ENCODE data around the gene MAP2.
A peak's percentile ranks its signal among the peaks of the same experiment; 100 is the strongest.

MAP2 gene

DNA sequence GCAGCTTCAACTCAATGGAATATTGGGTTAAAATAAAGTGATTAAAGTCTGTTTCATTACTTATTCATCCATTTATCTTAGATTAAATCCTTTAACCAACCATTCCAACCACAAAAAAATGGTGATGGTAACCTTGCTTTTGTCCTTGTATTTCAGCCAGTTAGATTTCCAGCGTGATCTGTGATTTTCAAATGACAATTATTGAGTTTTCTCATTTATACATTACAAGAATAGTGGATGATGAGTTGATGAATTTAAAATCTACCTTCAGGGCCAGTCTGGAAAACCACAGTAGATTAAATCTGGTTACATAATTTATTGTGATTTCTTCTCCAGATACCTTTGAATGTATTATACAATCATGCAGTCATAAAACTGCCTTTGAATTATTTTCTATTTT is 318.1 kb downstream of the MAP2 start:
- no peak for DNase-seq

DNA sequence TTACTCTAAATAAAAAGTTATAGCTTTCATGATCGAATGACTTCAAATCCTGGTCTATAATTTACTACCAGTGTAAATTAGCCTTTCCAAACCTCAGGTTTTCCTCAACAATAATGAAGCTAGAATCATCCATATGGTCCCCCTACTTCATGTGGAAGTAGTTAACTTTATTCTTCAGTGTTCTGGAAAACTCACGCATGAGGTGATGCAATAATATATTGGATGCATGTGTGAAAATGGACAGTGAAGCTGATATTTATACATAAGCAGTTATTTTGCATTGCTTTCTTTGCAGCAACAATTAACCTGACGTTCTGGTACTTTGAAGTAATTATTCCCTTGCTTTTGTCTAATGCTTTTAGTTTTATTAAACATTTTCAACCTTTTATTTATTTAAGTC is 329.2 kb downstream of the MAP2 start:
- no peak for DNase-seq

DNA sequence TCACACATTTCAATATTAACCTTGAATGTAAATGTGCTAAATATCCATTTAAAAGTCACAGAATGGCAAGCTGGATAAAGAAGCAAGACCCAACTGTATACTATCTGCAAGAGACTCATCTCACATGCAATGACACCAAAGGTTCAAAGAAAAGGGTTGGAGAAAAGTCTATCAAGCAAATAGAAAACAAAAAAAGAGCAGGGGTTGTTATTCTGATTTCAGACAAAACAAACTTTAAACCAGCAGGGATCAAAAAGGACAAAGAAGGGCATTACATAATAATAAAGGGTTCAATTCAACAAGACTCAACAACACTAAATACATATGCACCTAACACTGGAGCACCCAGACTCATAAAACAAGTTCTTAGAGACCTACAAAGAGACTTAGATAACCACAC is 333.3 kb downstream of the MAP2 start:
- no peak for DNase-seq

DNA sequence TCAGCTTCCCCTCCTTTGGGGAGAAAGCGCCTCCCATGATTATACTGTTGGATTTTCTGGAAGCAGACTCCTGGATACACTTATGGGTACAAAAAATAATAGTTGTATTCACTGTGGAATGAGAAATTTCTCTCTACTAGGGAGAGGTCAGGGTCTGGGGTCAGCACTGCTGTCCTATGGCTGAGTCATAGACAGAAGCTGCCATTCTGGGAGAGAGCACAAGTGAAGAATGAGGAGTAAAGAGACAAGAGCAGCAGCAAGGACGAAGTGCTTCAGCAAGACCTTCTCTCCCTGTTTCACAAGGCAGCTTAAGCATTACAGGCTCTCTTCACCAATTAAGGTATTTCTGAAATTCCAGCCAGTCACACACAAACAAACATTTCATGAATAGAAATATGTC is 337.7 kb downstream of the MAP2 start:
- no peak for DNase-seq

DNA sequence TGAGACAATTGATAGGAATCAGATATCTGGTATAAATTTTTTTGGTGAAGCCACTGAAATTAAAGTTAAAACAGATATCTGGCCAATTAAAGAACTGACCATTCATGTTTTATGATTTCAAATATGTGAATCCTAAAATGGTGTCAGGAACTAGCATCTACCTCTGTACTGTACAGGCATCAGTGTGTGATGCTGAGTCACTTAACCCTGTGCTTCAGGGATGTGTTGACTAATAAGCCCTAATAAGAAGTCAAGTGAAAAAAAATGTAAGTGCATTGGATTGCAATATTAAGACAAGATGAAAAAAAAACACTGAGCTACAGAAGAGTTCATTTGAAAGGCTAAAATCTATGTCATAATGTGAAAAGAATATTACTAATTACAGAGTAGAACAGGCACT is 338.7 kb downstream of the MAP2 start:
- DNase-seq = no peak

DNA sequence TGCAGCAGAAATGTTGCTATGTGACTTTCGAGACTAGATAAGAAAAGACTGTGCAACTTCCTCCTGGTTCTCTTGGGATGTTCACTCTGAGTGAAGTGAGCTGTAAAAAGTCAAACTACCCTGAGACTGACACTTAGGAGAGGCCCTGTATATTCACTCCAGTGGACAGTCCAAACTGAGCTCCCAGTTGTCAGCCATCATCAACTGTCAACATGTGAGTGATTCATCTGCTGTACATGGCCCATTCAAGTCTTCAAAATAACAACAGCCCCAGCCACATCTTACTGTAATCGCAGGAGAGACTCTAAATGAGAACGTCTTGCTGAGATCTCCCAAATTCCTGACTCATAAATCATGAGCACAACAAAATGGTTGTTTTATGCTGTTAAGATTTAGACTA is 339.3 kb downstream of the MAP2 start:
- DNase-seq = no peak

DNA sequence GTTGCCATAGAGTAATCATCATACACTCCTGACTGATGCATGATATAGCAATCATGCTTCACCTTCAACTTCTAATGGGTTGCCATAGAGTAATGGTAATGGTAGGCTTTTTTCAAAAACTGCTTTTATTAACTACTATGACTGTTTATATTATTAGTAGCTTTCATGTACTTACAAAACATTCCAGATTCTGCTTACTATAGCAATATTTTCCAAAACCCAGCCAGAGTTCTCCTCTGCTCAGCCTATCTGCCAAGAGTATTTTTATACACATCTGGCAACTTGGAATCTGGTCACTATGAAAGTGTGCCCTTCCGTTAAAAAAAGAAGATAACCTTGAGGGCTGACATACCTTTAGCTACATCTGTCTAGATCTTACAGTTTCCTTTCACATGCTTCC is 342.8 kb downstream of the MAP2 start:
- DNase-seq = no peak

DNA sequence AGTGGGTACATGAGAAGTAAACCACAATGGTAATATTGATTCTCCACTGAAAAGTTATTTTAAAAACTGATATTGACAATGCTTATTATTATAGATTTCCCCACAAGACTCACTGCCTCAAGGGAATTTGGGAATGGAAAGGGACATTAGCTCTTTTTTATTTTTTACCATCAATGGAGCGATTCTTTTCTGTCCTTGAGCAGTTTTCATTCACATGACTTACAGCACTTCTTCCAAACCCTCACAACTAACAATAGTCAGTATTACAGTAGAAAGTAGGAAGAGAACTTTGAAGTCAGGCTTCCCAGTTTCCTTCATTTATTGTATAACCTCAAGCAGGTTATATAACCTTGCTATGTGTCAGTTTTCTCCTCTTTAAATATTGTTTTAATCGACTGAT is 343.5 kb downstream of the MAP2 start:
- no peak for DNase-seq

DNA sequence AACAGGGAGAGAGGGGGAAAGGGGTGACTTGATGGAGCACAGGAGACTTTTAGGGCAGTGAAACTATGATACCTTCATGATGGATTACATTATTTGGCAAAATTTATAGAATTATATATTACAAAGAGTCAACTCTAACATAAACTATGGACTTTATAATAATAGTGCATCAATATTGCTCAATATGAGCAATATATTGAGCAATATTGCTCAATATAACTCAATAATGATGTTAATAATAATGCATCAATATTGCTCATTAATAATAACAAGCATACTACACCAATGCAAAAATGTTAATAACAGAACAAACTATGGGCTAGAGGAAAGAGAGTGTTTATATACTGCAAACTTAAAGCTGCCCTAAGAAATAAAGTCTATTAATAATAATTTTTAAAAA is 344.7 kb downstream of the MAP2 start:
- DNase-seq = no peak

DNA sequence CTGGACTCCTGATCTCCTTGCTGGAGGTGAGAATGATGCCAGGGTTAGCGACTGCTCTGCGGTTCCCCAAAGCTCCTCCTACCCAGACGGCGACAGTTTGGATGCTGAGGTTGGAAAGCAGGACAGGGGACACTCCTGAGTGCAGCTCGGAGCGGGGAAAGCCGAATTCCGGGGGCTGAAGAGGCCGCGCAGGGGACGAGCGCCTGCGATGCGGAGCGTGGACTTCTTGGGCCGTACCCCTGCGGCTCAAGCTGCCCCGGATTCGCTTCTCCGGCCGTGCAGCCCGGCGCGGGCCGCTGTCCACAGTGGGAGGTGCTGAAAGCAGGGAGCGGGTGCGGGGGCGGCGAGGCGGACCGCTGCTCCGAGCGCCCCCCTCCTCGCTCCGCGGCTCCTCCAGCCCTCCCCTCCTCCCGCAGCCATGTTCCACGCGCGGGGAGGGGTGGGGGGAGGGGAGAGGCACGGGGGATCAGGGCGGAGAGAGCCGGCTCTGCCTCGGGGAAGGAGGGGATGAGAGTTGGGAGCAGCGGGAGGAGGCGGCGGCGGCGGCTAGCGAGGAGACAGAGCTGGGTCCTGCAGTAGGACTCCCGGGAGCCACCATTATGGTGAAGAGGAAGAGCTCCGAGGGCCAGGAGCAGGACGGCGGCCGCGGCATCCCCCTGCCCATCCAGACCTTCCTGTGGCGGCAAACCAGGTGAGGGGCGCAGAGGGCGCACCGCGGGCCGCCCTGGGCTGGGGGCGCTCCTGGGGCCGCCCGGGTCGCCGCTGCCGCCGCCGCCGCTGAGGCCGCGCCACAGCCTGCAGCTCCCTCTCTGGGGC is 347.8 kb downstream of the MAP2 start, which contains the start of gene UNC80:
TSS of gene UNC80 (plus strand) at position 359 of the 816 bp plus-strand sequence. CDS start at position 600, 241 bp downstream.
- DNase-seq = peak; percentile 3 to 75

DNA sequence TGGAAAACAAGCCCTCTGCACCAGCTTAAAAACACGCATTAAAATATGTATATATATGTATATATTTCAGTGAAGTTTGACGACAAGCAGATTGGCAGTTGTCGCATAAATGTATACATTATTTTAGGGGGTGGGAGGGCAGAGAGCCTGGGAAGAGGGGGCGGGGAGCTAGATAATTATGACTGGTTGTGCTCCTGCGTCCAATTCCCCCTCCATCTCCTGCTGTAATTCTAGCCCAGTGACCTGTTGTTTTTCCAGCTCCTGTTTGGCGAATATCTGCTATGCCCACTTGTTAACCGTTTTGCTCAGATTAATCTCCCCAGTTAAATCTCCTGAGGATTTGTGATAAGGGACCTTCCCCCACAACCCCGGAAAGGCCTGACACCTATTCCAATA is 348.4 kb downstream of the MAP2 start:
- peak; percentile 3 to 63 for DNase-seq

DNA sequence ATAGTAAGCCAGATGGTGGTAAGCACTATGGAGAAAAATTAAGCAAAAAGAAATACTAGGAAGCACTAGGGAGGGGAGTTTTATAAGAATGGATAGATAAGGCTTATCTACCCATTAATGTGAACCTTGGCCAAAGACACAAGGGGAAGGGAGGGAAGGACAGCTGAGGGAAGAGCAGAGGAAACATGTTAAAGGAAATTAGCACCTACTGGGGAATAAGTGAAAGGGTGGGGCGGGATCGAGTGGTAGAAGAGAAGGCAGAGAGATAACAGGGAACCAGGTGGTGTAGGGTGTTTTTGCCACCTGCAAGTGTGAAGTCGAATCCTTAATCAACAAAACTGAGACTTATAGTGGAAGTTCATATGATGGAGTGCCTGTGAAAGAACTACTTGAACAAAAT is 349.5 kb downstream of the MAP2 start:
- DNase-seq = no peak
